ENCODE data around the gene NRF1. TPM values are rescaled to one million over a fixed set of nuclear protein-coding genes. Genes with fewer than 3 reads are reported as not detected.
A peak's percentile ranks its signal among the peaks of the same experiment; 100 is the strongest.

Gene NRF1
- total and polyA plus RNA-seq, 10 of the 15 experiments (the other 5 are each of a cell fraction or from before 2014, with no cell fraction given), result 3.5 to 23.1 (median 13.5) TPM

- TF ChIP-seq ZBTB11 (CRISPR knock-in tag; IDR thresholded peaks at IDR 0.05) (no peak), CHD2 (IDR thresholded peaks at IDR 0.05; ENCODE audit: borderline replicate concordance, low read depth, low read length) (no peak), CHD4 (IDR thresholded peaks at IDR 0.05) (no peak), PML (IDR thresholded peaks at IDR 0.05; ENCODE audit: low read length) (no peak)
These were observed 112.2 kb downstream of the NRF1 start (continued) for GRCh38 chr7:129723679-129724078.

GRCh38 chr7:129724796-129725195, 113.3 kb downstream of the NRF1 start:
- RAD21 ChIA-PET (ENCODE audit: unreplicated experiment), result no interaction called here
- no peaks in the 10 kb centered on the region for H4K20me1 ChIP-seq (ENCODE audit: control insufficient read depth, insufficient read depth)
- DNase-seq (ENCODE audit: low read depth, low spot score) (no peak), ATAC-seq (no peak), FAIRE-seq (no peak)
- H3K4me2 ChIP-seq (ENCODE audit: control insufficient read depth, insufficient read depth), result no peak overlapping the region
- POLR2A ChIA-PET, result no interaction called here
- no peak overlapping the region for H3K4me3 ChIP-seq
- CTCF ChIA-PET, result no interaction called here
- SMC1A ChIA-PET (ENCODE audit: uncharacterized antibody, unreplicated experiment), result interaction anchor here (0.8 kb wide), 1 partner anchor 14 kb away, joined by 3 read pairs; no protein-coding TSS in a partner anchor
- no peaks in the 10 kb centered on the region for H3K27me3 ChIP-seq (replicated peaks in 1 of 2; ENCODE audit: control insufficient read depth in 2 of 2, insufficient read depth in 2 of 2, low read length in 1 of 2)
- no peak overlapping the region for H3K27ac ChIP-seq (ENCODE audit: control insufficient read depth, insufficient read depth)
- no peaks in the 10 kb centered on the region for H3K79me2 ChIP-seq (ENCODE audit: control insufficient read depth, insufficient read depth, low read length)
- no peaks in the 10 kb centered on the region for H3K4me1 ChIP-seq (ENCODE audit: control insufficient read depth, insufficient read depth, low read length)
- H3K9ac ChIP-seq (ENCODE audit: control insufficient read depth, insufficient read depth, low read length), result no peak overlapping the region
- peaks cover 3 to 6% of the 10 kb centered on the region in 2 experiments for H3K36me3 ChIP-seq (ENCODE audit: control insufficient read depth in 2 of 2, insufficient read depth in 2 of 2, low read length in 1 of 2)
- no peaks in the 10 kb centered on the region for H3K9me3 ChIP-seq (replicated peaks; ENCODE audit: control insufficient read depth, insufficient read depth, low read length)
- in situ Hi-C loops (cut with MboI), result no loop called here
- WGBS (ENCODE audit: insufficient coverage, insufficient replicate concordance, low lambda C conversion rate, missing lambda C conversion rate), result 100% methylated on average over 3 of the region's 3 CpGs
- no peak overlapping the region for H2AFZ ChIP-seq (ENCODE audit: control insufficient read depth, low read depth, low read length)
- intact Hi-C loops (cut with micrococcal nuclease; ENCODE audit: unreplicated experiment), result loop anchor here (10.0 kb wide), 1 partner anchor 220 kb away; the partner anchor contains the start of gene SMKR1
- TSS peak; percentile 40 for BruUV-seq (replicated peaks)
- no peak for TF ChIP-seq EZH2 (IDR thresholded peaks at IDR 0.05; ENCODE audit: borderline replicate concordance, control insufficient read depth, low read depth, low read length)
- no peak for TF ChIP-seq NR2F1 (conservative IDR thresholded peaks at IDR 0.05)
- TF ChIP-seq E2F8 (IDR thresholded peaks at IDR 0.05; ENCODE audit: low read depth, partially characterized antibody), result no peak
- no peak for TF ChIP-seq EED (IDR thresholded peaks at IDR 0.05; ENCODE audit: low read depth)
- no peak for TF ChIP-seq SMC3 (IDR thresholded peaks at IDR 0.05; ENCODE audit: borderline replicate concordance, low read length)
- TF ChIP-seq PRDM15 (CRISPR knock-in tag; IDR thresholded peaks at IDR 0.05), result no peak
- TF ChIP-seq DPF2 (IDR thresholded peaks at IDR 0.05), result no peak
- no peak for TF ChIP-seq ETV6 (conservative IDR thresholded peaks at IDR 0.05 in 1 of 2, IDR thresholded peaks at IDR 0.05 in 1 of 2; ENCODE audit: borderline replicate concordance in 1 of 2, low read depth in 1 of 2)
- TF ChIP-seq NBN (IDR thresholded peaks at IDR 0.05), result no peak
